Keratinocyte (primary cell): Measurements from ENCODE around the gene ST8SIA2.

Source experiments
- EZH2 ChIP-seq: IDR thresholded peaks from one replicate; pipeline ENCODE4 v1.6.1; 2012; ENCODE audit warnings: inconsistent platforms, mild to moderate bottlenecking, low read length, moderate library complexity
- TF ChIP-seq, protein P1 (sequence below), 3 experiments: IDR thresholded peaks in 1 of 3; conservative IDR thresholded peaks in 1 of 3; optimal IDR thresholded peaks in 1 of 3; 2 replicates in 2 of 3; 3 replicates in 1 of 3; pipeline versions ENCODE3 to v1.5.1; 2011; ENCODE audit warnings: low read length in 3 of 3, mild to moderate bottlenecking in 3 of 3, moderate library complexity in 2 of 3, control low read depth in 1 of 3, inconsistent platforms in 1 of 3; ENCODE audit not compliant: insufficient read depth in 2 of 3; ENCODE audit errors: extremely low read depth in 1 of 3

DNA sequence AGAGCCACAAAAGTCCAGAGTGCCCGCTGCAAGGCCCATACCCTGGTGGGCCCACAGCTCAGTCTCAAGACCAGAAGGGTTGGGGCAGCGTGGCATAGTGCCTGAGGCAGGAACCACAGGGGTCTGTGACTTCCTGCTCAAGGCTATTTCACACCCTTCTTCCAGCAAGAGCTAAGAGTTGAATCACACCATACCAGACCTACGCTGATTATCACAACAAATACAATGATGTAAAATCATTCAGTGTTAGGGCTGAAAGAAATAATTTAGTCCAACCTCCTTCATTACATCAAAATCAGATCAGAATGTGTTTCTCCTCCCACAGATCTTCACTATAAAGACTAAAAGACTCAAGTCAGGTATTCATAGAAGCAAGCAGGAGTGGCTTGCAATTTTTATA is 27.8 kb upstream of the ST8SIA2 start:
- TF ChIP-seq, protein P1, sequence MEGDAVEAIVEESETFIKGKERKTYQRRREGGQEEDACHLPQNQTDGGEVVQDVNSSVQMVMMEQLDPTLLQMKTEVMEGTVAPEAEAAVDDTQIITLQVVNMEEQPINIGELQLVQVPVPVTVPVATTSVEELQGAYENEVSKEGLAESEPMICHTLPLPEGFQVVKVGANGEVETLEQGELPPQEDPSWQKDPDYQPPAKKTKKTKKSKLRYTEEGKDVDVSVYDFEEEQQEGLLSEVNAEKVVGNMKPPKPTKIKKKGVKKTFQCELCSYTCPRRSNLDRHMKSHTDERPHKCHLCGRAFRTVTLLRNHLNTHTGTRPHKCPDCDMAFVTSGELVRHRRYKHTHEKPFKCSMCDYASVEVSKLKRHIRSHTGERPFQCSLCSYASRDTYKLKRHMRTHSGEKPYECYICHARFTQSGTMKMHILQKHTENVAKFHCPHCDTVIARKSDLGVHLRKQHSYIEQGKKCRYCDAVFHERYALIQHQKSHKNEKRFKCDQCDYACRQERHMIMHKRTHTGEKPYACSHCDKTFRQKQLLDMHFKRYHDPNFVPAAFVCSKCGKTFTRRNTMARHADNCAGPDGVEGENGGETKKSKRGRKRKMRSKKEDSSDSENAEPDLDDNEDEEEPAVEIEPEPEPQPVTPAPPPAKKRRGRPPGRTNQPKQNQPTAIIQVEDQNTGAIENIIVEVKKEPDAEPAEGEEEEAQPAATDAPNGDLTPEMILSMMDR (optimal IDR thresholded peaks at IDR 0.05 in 1 of 3, IDR thresholded peaks at IDR 0.05 in 1 of 3, conservative IDR thresholded peaks at IDR 0.05 in 1 of 3; ENCODE audit: extremely low read depth in 1 of 3, insufficient read depth in 2 of 3, low read length in 3 of 3) = no peak
- TF ChIP-seq EZH2 = no peak
